ENCODE data around the gene TNFAIP3. TPM values are rescaled to one million over a fixed set of nuclear protein-coding genes. Genes with fewer than 3 reads are reported as not detected.

The TNFAIP3 gene
- total RNA-seq, 6 donors from 2014 or later, result 35.3 to 76.4 (median 52.2) TPM

DNA sequence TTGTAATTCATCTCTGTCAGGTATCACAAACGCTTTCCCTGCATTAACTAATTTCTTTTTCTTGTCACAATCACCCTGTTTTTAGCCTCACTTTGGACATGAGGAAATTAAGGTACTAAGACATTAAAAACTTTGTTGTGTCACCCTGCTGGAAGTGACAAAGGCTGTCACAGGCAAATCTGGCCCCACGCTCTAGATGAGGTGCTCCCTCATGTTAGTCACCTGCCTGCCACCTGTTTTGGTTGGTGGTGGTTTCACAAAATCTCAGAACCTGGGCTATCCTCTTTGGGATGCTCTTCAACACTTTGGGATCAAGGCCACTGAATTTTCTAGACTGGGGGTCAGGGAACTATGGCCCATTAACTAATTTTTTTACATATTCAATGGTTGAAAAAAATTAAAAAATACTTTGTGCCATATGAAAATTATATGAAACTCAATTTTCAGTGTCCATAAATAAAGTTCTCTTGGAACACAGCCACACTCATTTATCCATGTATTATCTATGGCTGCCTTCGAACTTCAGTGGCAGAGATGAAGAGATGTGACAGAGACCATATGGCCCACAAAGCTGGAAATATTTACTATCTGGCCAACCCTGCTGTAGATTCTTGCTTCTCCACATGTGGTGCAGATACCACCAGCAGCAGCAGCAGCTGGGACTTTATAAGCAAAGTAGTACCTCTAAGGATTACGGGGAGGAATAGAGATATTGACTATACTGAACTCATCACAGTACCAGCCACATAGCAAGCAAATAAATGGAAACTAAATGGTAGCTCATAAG lies 16.1 kb upstream of the TNFAIP3 start:
- TF ChIP-seq EP300 (IDR thresholded peaks at IDR 0.05) (no peak), POLR2A (IDR thresholded peaks at IDR 0.05) (no peak)
- Histone ChIP-seq H3K4me1 (peaks cover 0 to 6% (median 5%) of the 10 kb centered on the region in 4 donors), H3K9me3 (no peaks in the 10 kb centered on the region), H3K36me3 (no peaks in the 10 kb centered on the region), H3K27ac (no peak overlapping the region), H3K4me3 (no peak overlapping the region), H3K27me3 (no peaks in the 10 kb centered on the region)
- no peak for DNase-seq
- 76 to 78% methylated on average over 4 of the region's 4 CpGs for WGBS, 2 donors
- ATAC-seq (ENCODE audit: low FRiP score in 2 of 2), result no peak

DNA sequence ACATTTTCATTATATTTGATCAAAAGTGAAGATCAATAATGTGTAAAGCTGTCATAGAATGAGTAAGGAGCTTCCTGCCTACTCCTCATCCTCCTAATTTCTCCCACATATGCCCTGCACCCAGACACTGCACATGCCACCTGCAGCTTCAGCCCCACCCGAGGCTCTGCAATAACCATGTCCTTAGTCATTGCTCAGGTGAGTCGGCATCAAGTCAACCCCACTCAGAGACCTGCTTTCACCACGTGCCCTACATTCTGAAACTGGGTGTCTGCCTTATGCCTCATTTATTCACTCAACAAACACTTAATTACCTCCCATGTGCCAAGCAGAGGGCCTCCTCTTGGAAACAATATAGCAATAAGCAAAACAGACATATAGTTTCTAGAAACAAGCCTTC lies 15.4 kb upstream of the TNFAIP3 start:
- 77 to 88% methylated on average over 3 of the region's 3 CpGs for WGBS, 2 donors
- H3K27me3 ChIP-seq, result no peaks in the 10 kb centered on the region
- H3K4me3 ChIP-seq, result no peak overlapping the region
- H3K27ac ChIP-seq, result no peak overlapping the region
- ATAC-seq (ENCODE audit: low FRiP score in 2 of 2) (no peak), DNase-seq (no peak)
- TF ChIP-seq, protein P1, sequence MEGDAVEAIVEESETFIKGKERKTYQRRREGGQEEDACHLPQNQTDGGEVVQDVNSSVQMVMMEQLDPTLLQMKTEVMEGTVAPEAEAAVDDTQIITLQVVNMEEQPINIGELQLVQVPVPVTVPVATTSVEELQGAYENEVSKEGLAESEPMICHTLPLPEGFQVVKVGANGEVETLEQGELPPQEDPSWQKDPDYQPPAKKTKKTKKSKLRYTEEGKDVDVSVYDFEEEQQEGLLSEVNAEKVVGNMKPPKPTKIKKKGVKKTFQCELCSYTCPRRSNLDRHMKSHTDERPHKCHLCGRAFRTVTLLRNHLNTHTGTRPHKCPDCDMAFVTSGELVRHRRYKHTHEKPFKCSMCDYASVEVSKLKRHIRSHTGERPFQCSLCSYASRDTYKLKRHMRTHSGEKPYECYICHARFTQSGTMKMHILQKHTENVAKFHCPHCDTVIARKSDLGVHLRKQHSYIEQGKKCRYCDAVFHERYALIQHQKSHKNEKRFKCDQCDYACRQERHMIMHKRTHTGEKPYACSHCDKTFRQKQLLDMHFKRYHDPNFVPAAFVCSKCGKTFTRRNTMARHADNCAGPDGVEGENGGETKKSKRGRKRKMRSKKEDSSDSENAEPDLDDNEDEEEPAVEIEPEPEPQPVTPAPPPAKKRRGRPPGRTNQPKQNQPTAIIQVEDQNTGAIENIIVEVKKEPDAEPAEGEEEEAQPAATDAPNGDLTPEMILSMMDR (IDR thresholded peaks at IDR 0.05), result no peak
- no peak for TF ChIP-seq POLR2AphosphoS5 (IDR thresholded peaks at IDR 0.05)
- TF ChIP-seq EP300 (IDR thresholded peaks at IDR 0.05), result no peak
- no peak for TF ChIP-seq POLR2A (IDR thresholded peaks at IDR 0.05)
- peaks cover 0 to 6% (median 1%) of the 10 kb centered on the region in 4 donors for H3K4me1 ChIP-seq
- no peaks in the 10 kb centered on the region for H3K36me3 ChIP-seq
- no peaks in the 10 kb centered on the region for H3K9me3 ChIP-seq

DNA sequence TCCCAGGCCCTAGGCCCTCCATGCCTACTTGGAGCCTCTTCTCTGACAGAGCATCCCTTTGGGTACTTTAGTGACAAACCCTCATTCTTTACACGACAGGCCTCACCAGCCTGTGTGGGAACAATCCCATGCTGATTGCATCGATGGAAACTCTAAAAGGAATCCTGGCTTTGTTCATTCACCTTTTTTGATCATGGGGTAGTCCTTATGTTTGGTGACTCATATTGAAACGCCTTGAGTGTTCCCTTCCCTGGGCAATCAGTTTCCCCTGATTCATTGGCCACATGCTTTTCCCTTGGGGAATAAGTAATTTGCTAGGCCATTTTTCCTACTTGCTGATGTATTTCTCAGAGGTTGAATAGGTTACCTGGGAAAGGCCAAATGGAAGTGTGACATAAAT lies 14.7 kb upstream of the TNFAIP3 start:
- H3K9me3 ChIP-seq, result no peaks in the 10 kb centered on the region
- DNase-seq (no peak), ATAC-seq (ENCODE audit: low FRiP score in 2 of 2) (no peak)
- H3K4me1 ChIP-seq, result peaks cover 0 to 6% (median 1%) of the 10 kb centered on the region in 4 donors
- WGBS, 2 donors, result 84 to 89% methylated on average over 2 to 3 of the region's 3 CpGs
- TF ChIP-seq EP300 (IDR thresholded peaks at IDR 0.05) (no peak), POLR2AphosphoS5 (IDR thresholded peaks at IDR 0.05) (no peak), POLR2A (IDR thresholded peaks at IDR 0.05) (no peak)
- TF ChIP-seq, protein P1 (IDR thresholded peaks at IDR 0.05), result no peak
- H3K27me3 ChIP-seq, result no peaks in the 10 kb centered on the region
- no peaks in the 10 kb centered on the region for H3K36me3 ChIP-seq
- no peak overlapping the region for H3K27ac ChIP-seq
- H3K4me3 ChIP-seq, result no peak overlapping the region

DNA sequence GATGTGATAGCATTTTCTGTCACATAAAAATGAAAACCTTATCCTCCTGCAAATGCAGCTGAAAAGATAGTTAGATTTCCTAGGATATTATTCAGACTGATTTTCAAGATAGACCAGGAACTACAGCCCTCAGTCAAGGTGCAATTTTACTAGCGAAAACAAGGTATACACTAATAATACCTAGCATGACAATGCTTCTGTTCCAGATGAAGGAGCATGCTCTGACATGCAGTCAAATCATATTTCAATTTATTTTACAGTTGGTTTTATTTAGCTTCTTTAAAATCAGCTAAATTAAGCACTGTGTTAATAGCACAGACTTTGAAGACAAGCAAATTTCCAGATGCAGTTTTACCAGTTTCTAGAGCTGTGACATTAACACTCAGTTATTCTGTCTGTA lies 14.2 kb upstream of the TNFAIP3 start:
- Histone ChIP-seq H3K27me3 (no peaks in the 10 kb centered on the region), H3K9me3 (no peaks in the 10 kb centered on the region), H3K4me3 (no peak overlapping the region), H3K36me3 (no peaks in the 10 kb centered on the region), H3K27ac (no peak overlapping the region), H3K4me1 (peaks cover 0 to 5% (median 1%) of the 10 kb centered on the region in 4 donors)
- ATAC-seq (ENCODE audit: low FRiP score in 2 of 2) (no peak), DNase-seq (no peak)
- TF ChIP-seq, protein P1 (IDR thresholded peaks at IDR 0.05), result no peak
- no peak for TF ChIP-seq EP300 (IDR thresholded peaks at IDR 0.05)
- TF ChIP-seq POLR2AphosphoS5 (IDR thresholded peaks at IDR 0.05), result no peak
- TF ChIP-seq POLR2A (IDR thresholded peaks at IDR 0.05), result no peak
- 85 to 91% methylated on average over 1 of the region's 1 CpG for WGBS, 2 donors

DNA sequence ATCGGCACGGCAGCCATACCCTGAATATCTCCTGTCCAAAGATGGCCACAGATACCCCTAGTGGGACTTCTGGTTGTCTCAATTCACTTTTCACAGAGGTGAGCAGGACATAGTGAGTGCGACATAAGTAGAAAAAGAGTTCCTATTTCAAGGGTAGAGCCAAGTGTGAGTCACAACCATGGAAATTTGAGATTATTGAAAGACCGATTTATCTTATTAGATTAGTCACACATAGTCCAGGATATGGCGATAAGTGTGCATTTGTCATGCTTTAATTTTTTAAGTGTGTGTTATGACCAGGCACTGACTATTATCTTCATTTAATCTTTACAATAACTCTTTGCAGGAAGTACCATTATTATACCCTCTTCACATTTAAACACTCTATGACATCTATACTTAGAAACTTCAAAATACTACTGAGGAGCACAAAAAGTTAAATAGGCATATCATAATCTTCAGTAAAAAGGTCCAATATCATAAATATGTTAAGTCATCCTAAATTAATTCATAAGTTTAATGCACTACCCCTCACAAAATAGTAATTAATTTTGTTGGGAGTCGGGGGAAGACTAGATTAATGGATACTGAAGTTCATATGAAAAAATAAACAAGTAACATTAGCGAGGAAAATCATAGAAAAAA lies 13.4 kb upstream of the TNFAIP3 start:
- ATAC-seq (ENCODE audit: low FRiP score in 2 of 2), result no peak
- 83 to 87% methylated on average over 7 of the region's 7 CpGs for WGBS, 2 donors

More for the DNA sequence above, 13.4 kb upstream of the TNFAIP3 start:
- DNase-seq, result no peak
- no peak overlapping the region for H3K27ac ChIP-seq
- no peaks in the 10 kb centered on the region for H3K27me3 ChIP-seq
- TF ChIP-seq, protein P1 (IDR thresholded peaks at IDR 0.05), result no peak
- TF ChIP-seq POLR2AphosphoS5 (IDR thresholded peaks at IDR 0.05) (no peak), EP300 (IDR thresholded peaks at IDR 0.05) (no peak), POLR2A (IDR thresholded peaks at IDR 0.05) (no peak)
- no peaks in the 10 kb centered on the region for H3K9me3 ChIP-seq
- H3K36me3 ChIP-seq, result no peaks in the 10 kb centered on the region
- H3K4me3 ChIP-seq, result no peak overlapping the region
- peaks cover 0 to 3% (median 0%) of the 10 kb centered on the region in 4 donors for H3K4me1 ChIP-seq
